KMS-11 (cell line): ENCODE data around the gene SLC25A41.

Source experiments
- H2AFZ ChIP-seq: fragments of 200-600 bp; sonication (generic); 2 replicates; pipeline ENCODE4 v1.6.1; 2016; ENCODE audit warnings: antibody characterized with exemption, mixed run types, low read depth
- H3K27ac ChIP-seq: fragments of 200-600 bp; sonication (generic); 2 replicates; pipeline ENCODE4 v1.6.1; 2016; ENCODE audit warnings: mild to moderate bottlenecking, mixed run types
- H3K27me3 ChIP-seq: fragments of 200-600 bp; sonication (generic); 2 replicates; pipeline ENCODE4 v1.6.1; 2017; ENCODE audit warnings: mild to moderate bottlenecking, low read depth, mixed run types, moderate library complexity; ENCODE audit not compliant: insufficient read depth
- H3K36me3 ChIP-seq: fragments of 200-600 bp; sonication (generic); 2 replicates; pipeline ENCODE4 v1.6.1; 2017; ENCODE audit warnings: mild to moderate bottlenecking, mixed run types; ENCODE audit not compliant: insufficient read depth
- H3K4me1 ChIP-seq: fragments of 200-600 bp; sonication (generic); 2 replicates; pipeline ENCODE4 v1.6.1; 2016; ENCODE audit warnings: mild to moderate bottlenecking, low read depth, mixed run types; ENCODE audit not compliant: poor library complexity, severe bottlenecking
- H3K4me2 ChIP-seq: fragments of 200-600 bp; sonication (generic); 2 replicates; pipeline ENCODE4 v1.7.0; 2016; ENCODE audit warnings: mild to moderate bottlenecking, mixed run types
- H3K4me3 ChIP-seq: fragments of 200-600 bp; sonication (generic); IDR thresholded peaks from 2 replicates; pipeline ENCODE4 v1.6.1; 2017; ENCODE audit warnings: low read depth, low read length, mixed read lengths; ENCODE audit not compliant: insufficient read depth
- H3K79me2 ChIP-seq: fragments of 200-600 bp; sonication (generic); 2 replicates; pipeline ENCODE4 v1.6.1; 2016; ENCODE audit warnings: low read depth, mixed run types; ENCODE audit not compliant: insufficient read depth
- H3K9ac ChIP-seq: fragments of 200-600 bp; sonication (generic); 2 replicates; pipeline ENCODE4 v1.6.1; 2016; ENCODE audit warnings: mild to moderate bottlenecking, mixed run types
- H4K20me1 ChIP-seq: fragments of 200-600 bp; sonication (generic); 2 replicates; pipeline ENCODE4 v1.6.1; 2016; ENCODE audit warnings: mild to moderate bottlenecking, mixed run types; ENCODE audit not compliant: insufficient read depth
- CTCF ChIP-seq: fragments of 200-600 bp; sonication (generic); conservative IDR thresholded peaks from 2 replicates; pipeline ENCODE4 v1.6.1; 2017; ENCODE audit warnings: low read depth, mild to moderate bottlenecking, antibody characterized with exemption, low read length, moderate library complexity, mixed read lengths

The SLC25A41 gene

GRCh38 chr19:6450166-6450565, 16.6 kb upstream of the SLC25A41 start:
- Histone ChIP-seq H3K4me1 (no peaks in the 10 kb centered on the region), H3K4me3 (no peak overlapping the region), H4K20me1 (no peaks in the 10 kb centered on the region), H3K27ac (no peak overlapping the region), H3K27me3 (no peaks in the 10 kb centered on the region), H3K9ac (no peak overlapping the region), H3K4me2 (no peak overlapping the region), H3K36me3 (no peaks in the 10 kb centered on the region; the same call in 1 of the 2 replicates), H3K79me2 (no peaks in the 10 kb centered on the region), H2AFZ (no peak overlapping the region)
- no peak for TF ChIP-seq CTCF

GRCh38 chr19:6448045-6448444, 14.5 kb upstream of the SLC25A41 start:
- Histone ChIP-seq H3K79me2 (no peaks in the 10 kb centered on the region), H3K27me3 (no peaks in the 10 kb centered on the region), H3K4me2 (no peak overlapping the region), H4K20me1 (no peaks in the 10 kb centered on the region), H3K9ac (no peak overlapping the region), H3K36me3 (no peaks in the 10 kb centered on the region), H2AFZ (no peak overlapping the region), H3K27ac (no peak overlapping the region), H3K4me3 (no peak overlapping the region), H3K4me1 (no peaks in the 10 kb centered on the region)
- TF ChIP-seq CTCF: no peak

- no peaks in the 10 kb centered on the region for H3K27me3 ChIP-seq
- H3K4me2 ChIP-seq: no peak overlapping the region
- H3K9ac ChIP-seq: no peak overlapping the region
- no peaks in the 10 kb centered on the region for H3K4me1 ChIP-seq
- TF ChIP-seq CTCF: no peak
- H2AFZ ChIP-seq: no peak overlapping the region
- H3K27ac ChIP-seq: no peak overlapping the region
- no peaks in the 10 kb centered on the region for H3K79me2 ChIP-seq
- no peaks in the 10 kb centered on the region for H3K36me3 ChIP-seq
- no peak overlapping the region for H3K4me3 ChIP-seq
- no peaks in the 10 kb centered on the region for H4K20me1 ChIP-seq
Observed at GRCh38 chr19:6446452-6446851, 12.9 kb upstream of the SLC25A41 start.

GRCh38 chr19:6443986-6444385, 10.4 kb upstream of the SLC25A41 start:
- Histone ChIP-seq H3K27ac (no peak overlapping the region), H3K9ac (no peak overlapping the region), H3K4me2 (no peak overlapping the region), H4K20me1 (no peaks in the 10 kb centered on the region), H3K4me1 (no peaks in the 10 kb centered on the region), H3K4me3 (no peak overlapping the region), H3K36me3 (no peaks in the 10 kb centered on the region), H2AFZ (no peak overlapping the region), H3K27me3 (no peaks in the 10 kb centered on the region), H3K79me2 (no peaks in the 10 kb centered on the region)
- no peak for TF ChIP-seq CTCF
